Right renal cortex interstitium (tissue), 3 donors: ENCODE results near the gene ZNF189. TPM values are rescaled to one million over a fixed set of nuclear protein-coding genes. Genes with fewer than 3 reads are reported as not detected.
A peak's percentile ranks its signal among the peaks of the same experiment; 100 is the strongest.
"Not testable (repeated sequence)": the region's sequence is repeated elsewhere in the genome, so short reads cannot be mapped to it uniquely, and the experiment has no call there.

Source experiments
- DNase-seq, 3 donors: peaks; one replicate each; pipeline ENCODE4 v3.0.0-alpha.2; 2013; ENCODE audit warnings: low read depth in 3 of 3, low spot score in 2 of 3
- polyA plus RNA-seq, 3 donors: library from polyadenylated mRNA; unstranded; fragments of 120-200 nt; gene quantifications; one replicate each; pipeline ENCODE4 v1.2.1, GENCODE V29; 2013; ENCODE audit not compliant: insufficient read length in 3 of 3

Gene ZNF189
- polyA plus RNA-seq, 3 donors, result 44.2 to 51.2 (median 45.4) TPM

DNA sequence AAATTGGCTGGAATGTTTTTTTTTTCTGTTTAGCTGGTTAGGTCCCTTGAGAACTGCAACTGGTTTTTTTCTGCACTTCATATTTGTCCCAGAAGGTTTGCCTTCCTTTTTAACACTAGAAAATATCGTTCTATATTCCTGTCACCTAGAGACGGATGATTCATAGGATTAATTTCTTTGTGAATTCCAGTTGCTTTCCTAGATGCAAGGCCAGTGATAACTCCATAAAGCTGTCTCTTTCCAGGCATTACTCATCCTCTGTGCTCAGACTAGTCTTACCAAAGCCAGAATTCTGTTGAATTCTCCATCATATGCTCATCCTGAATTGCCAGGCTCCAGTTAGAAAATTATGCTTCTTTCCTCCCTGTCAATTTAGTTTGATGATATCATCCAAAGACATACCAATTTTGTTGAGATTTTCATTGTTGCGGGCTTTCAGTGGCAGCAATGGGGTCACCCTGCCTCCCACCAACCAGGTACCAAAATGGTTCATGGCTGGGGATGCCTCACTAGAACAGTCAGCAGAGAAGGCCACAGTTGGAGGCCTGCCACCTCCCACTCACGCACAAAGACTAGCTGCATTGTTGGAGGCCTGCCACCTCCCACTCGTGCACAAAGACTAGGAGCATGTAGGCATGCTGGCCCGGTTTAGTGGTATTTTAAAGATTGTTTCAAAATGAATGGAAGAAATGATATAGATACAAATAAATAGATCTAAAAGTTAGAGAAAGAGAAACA, 22.4 kb upstream of the ZNF189 start:
- no peak for DNase-seq

DNA sequence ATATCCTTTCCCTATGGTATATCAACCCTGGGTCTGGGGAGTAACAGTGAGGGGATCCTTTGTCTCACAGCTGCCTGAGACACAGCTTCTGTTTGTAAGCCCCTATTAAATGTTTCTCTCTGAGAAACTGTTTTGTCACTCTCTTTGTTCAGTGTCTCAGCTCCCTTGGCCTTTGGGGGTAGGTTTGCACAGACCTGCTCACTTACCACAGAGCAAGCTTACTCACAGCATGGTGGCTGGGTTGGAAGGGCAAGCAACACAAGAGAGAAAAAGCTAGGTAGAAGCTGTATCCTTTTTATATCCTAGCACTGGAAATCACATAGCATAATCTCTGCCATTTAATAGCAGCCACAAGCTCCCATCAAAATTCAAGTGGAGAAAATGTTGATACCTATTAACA, 18.4 kb upstream of the ZNF189 start:
- no peak for DNase-seq

GRCh38 chr9:101381118-101381517, 17.5 kb upstream of the ZNF189 start:
- no peak for DNase-seq

- no peak for DNase-seq
These were observed 16.8 kb upstream of the ZNF189 start for GRCh38 chr9:101381833-101382342.

GRCh38 chr9:101383361-101383760, 15.3 kb upstream of the ZNF189 start:
- DNase-seq, result no peak

GRCh38 chr9:101384873-101385536, 13.6 kb upstream of the ZNF189 start, which contains the start of gene BAAT:
Gene BAAT, minus strand, starts transcription at chr9:101385006. Its CDS starts 13,602 bp downstream, at chr9:101371404.
- DNase-seq, result not testable (repeated sequence)

- DNase-seq, result no peak
These were observed 10.7 kb upstream of the ZNF189 start for GRCh38 chr9:101387871-101388506.

GRCh38 chr9:101388507-101388993, 10.1 kb upstream of the ZNF189 start:
- DNase-seq, result no peak

DNA sequence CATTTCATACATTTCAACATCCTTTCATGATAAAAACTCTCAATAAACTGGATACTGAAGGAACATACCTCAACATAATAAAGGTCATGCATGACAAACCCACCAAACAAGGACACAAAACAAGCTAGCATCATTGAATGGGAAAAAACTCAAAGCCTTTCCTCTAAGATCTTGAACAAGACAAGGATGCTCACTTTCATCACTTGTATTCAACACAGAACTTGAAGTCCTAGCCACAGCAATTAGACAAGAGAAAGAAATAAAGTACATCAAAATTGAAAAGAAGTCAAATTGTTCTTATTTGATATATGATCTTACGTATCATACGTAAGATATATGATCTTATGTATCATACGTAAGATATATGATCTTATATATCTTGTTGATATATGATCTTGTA, 5.5 kb upstream of the ZNF189 start:
- no peak for DNase-seq

GRCh38 chr9:101394687-101395086, 4.0 kb upstream of the ZNF189 start:
- no peak for DNase-seq

GRCh38 chr9:101397746-101398067, 944 bp upstream of the ZNF189 start:
- DNase-seq, result no peak

- DNase-seq, result peak in 1 of 3 donors; percentile 10
These were observed 435 bp downstream of the ZNF189 start for GRCh38 chr9:101398930-101399642.

GRCh38 chr9:101399643-101399970, 956 bp downstream of the ZNF189 start:
- no peak for DNase-seq

DNA sequence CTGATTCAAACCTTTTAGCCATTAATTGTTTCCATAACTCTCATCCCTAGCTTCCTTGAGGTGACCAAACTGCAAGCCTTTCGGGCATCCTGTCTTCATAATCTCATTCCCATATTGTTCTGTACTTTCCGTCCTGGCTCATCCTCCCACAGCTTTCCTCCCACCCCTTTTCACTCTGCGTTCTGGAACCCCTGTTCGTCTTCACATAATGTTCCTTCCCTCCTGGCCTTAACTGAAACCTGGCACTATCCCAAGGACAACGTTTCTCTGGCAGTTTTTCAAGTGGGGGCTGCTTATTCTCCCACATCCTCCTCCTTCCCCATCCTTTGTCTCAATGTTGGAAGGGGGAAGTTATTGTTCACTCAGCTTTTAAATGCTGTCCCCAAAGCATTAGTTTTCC, 1.5 kb downstream of the ZNF189 start:
- no peak for DNase-seq

GRCh38 chr9:101403516-101404285, 5.0 kb downstream of the ZNF189 start:
- DNase-seq, result no peak

DNA sequence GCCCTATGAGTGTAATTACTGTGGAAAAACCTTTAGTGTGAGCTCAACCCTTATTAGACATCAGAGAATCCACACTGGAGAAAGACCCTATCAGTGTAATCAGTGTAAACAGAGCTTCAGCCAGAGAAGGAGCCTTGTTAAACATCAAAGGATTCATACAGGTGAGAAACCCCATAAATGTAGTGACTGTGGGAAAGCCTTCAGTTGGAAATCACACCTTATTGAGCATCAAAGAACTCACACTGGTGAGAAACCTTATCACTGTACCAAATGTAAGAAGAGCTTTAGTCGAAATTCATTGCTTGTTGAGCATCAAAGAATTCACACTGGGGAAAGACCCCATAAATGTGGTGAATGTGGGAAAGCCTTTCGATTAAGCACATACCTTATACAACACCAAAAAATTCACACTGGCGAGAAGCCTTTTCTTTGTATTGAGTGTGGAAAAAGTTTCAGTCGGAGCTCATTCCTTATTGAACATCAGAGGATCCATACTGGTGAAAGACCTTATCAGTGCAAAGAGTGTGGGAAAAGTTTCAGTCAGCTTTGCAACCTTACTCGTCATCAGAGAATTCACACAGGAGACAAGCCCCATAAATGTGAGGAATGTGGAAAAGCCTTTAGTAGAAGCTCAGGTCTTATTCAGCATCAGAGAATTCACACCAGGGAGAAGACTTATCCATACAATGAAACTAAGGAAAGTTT, 9.9 kb downstream of the ZNF189 start:
- DNase-seq, result no peak

DNA sequence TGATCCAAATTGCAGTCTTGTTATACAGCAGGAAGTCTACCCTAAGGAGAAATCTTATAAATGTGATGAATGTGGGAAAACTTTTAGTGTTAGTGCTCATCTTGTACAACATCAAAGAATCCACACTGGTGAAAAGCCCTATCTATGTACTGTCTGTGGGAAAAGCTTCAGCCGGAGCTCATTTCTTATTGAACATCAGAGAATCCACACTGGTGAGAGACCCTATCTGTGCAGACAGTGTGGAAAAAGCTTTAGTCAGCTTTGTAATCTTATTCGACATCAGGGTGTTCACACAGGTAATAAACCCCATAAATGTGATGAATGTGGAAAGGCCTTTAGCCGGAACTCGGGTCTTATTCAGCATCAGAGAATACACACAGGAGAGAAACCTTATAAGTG, 10.4 kb downstream of the ZNF189 start:
- no peak for DNase-seq

- no peak for DNase-seq
These were observed 16.2 kb downstream of the ZNF189 start for GRCh38 chr9:101414839-101415238.

DNA sequence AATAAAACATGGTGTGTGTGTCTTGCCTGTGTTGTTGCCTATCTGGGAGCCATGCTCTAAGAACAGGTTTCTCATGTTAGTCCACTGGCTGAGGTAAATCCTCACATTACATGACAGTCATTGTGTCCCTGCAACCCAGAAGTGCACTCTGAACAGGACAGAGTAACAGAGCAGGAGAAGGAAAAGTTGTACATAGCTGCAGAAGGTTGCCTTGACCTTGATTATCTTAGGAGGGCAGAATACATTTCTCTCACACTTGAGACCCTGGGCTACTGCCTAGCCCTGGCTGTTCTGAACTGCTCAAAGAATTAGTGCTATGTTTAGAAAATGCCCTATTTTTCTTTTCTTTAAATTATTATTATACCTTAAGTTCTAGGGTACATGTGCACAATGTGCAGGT, 16.9 kb downstream of the ZNF189 start:
- DNase-seq, result no peak

DNA sequence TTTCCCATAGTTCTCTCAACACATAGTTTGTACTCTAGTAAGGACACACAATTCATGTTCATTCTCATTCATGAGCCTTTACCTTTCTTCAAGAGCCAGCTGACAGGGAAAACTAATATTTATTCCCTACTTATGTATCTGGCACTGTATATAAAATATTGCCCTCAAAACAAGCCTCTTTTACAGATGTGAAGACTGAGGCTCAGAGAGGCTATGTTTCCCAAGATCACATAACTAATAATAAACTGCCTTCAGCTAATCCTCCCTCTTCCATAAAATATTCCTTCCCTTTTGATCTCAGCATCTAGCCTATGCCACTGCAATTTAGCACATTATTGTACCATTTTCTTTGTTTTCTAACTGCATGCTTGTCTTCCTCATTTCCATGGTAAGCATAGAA, 18.7 kb downstream of the ZNF189 start:
- DNase-seq, result no peak
